Kidney (tissue), 14 donors: ENCODE measurements around the gene ATP5F1D. TPM values are rescaled to one million over a fixed set of nuclear protein-coding genes. Genes with fewer than 3 reads are reported as not detected.

Experiments
- DNase-seq, 5 donors: peaks; one replicate each; pipeline ENCODE4 v3.0.0-alpha.2; 2013 to 2020
- FAIRE-seq: peaks from 2 replicates; lab custom pipeline; 2012; peaks lifted over from hg19 to GRCh38; lab: Jason Lieb, UNC
- H3K27ac ChIP-seq, 2 donors: one replicate each; pipeline ENCODE4 v1.7.0; 2013; ENCODE audit warnings: low read depth in 2 of 2, low read length in 2 of 2, inconsistent platforms in 1 of 2
- H3K27me3 ChIP-seq: one replicate; pipeline ENCODE4 v1.7.1; 2013; ENCODE audit warnings: low read length, inconsistent platforms; ENCODE audit not compliant: control insufficient read depth, insufficient read depth
- H3K36me3 ChIP-seq, 3 donors: one replicate each; pipeline versions ENCODE4 v1.7.0 to v1.7.1; 2013; ENCODE audit warnings: low read length in 3 of 3, control low read depth in 1 of 3, inconsistent platforms in 1 of 3; ENCODE audit not compliant: insufficient read depth in 3 of 3, control insufficient read depth in 2 of 3
- H3K4me1 ChIP-seq, 3 donors: one replicate each; pipeline versions ENCODE4 v1.7.0 to v1.7.1; 2013; ENCODE audit warnings: low read length in 3 of 3, inconsistent platforms in 1 of 3, low read depth in 1 of 3; ENCODE audit not compliant: control insufficient read depth in 2 of 3, insufficient read depth in 2 of 3
- H3K4me3 ChIP-seq, 3 donors: one replicate each; pipeline versions ENCODE4 v1.7.0 to v1.8.1; 2013; ENCODE audit warnings: low read length in 3 of 3, control low read depth in 1 of 3, inconsistent platforms in 1 of 3
- H3K9ac ChIP-seq, 3 donors: one replicate each; pipeline versions ENCODE4 v1.7.0 to v1.7.1; 2013; ENCODE audit warnings: low read length in 3 of 3, control low read depth in 1 of 3, inconsistent platforms in 1 of 3
- H3K9me3 ChIP-seq, 3 donors: one replicate each; pipeline versions ENCODE4 v1.7.0 to v1.7.1; 2013; ENCODE audit warnings: low read length in 3 of 3, control low read depth in 1 of 3, inconsistent platforms in 1 of 3; ENCODE audit not compliant: control insufficient read depth in 2 of 3, insufficient read depth in 1 of 3
- CTCF ChIP-seq: IDR thresholded peaks from 3 replicates; pipeline ENCODE4 v1.5.1; 2012; ENCODE audit warnings: mild to moderate bottlenecking, moderate library complexity, borderline replicate concordance; ENCODE audit not compliant: insufficient read depth; ENCODE audit errors: extremely low read depth
- intact Hi-C: fragments of 100-400 bp; cut with DNase I; formaldehyde crosslinking; loops from one replicate; pipeline ENCODE4 v1.11.1; 2022
- polyA plus RNA-seq: library from polyadenylated mRNA; stranded (reverse); fragments of 350-450 nt; fragmentation: Illumina TruSeq; extraction: RNeasy Lipid Tissue Mini Kit (QIAGEN cat#74804); gene quantifications from one replicate; pipeline ENCODE4 v1.2.3, GENCODE V29; 2014; ENCODE audit warnings: low read depth, low replicate concordance; ENCODE audit not compliant: insufficient read depth
- total RNA-seq: library from RNA; stranded (reverse); fragmentation: NEBNext Ultra II Directional; extraction: Animal tissue kit (Norgen Biotek cat#: 25700); gene quantifications from one replicate; pipeline ENCODE4 v1.2.1, GENCODE V29; 2021
- donor health status: control.
- donor health status: control.
- donor health status: control.
- donor health status: control.
- donor health status: control.
- donor health status: DM: yes; HTN: yes; CAD: no.
- donor health status: Normal renal cell carcinoma (clear cell type).

The ATP5F1D gene
- total and polyA plus RNA-seq, 2 donors from 2014 or later: 183 to 641 TPM

GRCh38 chr19:1224847-1225246 is 16.7 kb upstream of the ATP5F1D start:
- peaks cover 0 to 10% (median 0%) of the 10 kb centered on the region in 3 donors for H3K36me3 ChIP-seq
- no peak overlapping the region for H3K4me3 ChIP-seq
- DNase-seq: no peak
- intact Hi-C loops: no loop called here
- H3K4me1 ChIP-seq: no peaks in the 10 kb centered on the region
- H3K9ac ChIP-seq: no peak overlapping the region
- no peak overlapping the region for H3K27ac ChIP-seq
- no peaks in the 10 kb centered on the region for H3K27me3 ChIP-seq
- no peak for TF ChIP-seq CTCF
- no peak for FAIRE-seq
- H3K9me3 ChIP-seq: no peaks in the 10 kb centered on the region

- H3K9ac ChIP-seq: no peak overlapping the region
- no peaks in the 10 kb centered on the region for H3K27me3 ChIP-seq
- no peak overlapping the region for H3K27ac ChIP-seq
- no peaks in the 10 kb centered on the region for H3K9me3 ChIP-seq
- H3K4me1 ChIP-seq: no peaks in the 10 kb centered on the region
- intact Hi-C loops: no loop called here
- H3K4me3 ChIP-seq: no peak overlapping the region
- H3K36me3 ChIP-seq: peaks cover 0 to 5% (median 0%) of the 10 kb centered on the region in 3 donors
- DNase-seq (no peak), FAIRE-seq (no peak)
- TF ChIP-seq CTCF: no peak
Observed at GRCh38 chr19:1225440-1226226, 15.9 kb upstream of the ATP5F1D start.

- no peak overlapping the region for H3K4me3 ChIP-seq
- no peak for DNase-seq
- intact Hi-C loops: no loop called here
- H3K9me3 ChIP-seq: no peaks in the 10 kb centered on the region
- H3K9ac ChIP-seq: no peak overlapping the region
- H3K36me3 ChIP-seq: no peaks in the 10 kb centered on the region
- no peaks in the 10 kb centered on the region for H3K4me1 ChIP-seq
- TF ChIP-seq CTCF: no peak
- H3K27me3 ChIP-seq: no peaks in the 10 kb centered on the region
- H3K27ac ChIP-seq: no peak overlapping the region
- FAIRE-seq: no peak
Observed at GRCh38 chr19:1226227-1226518, 15.4 kb upstream of the ATP5F1D start.
